DOHH2 (cell line): ENCODE results near the gene RRP15.

ENCODE experiments used
- EZH2phosphoT487 ChIP-seq: fragments of 200-600 bp; sonication (generic); IDR thresholded peaks from 2 replicates; pipeline ENCODE4 v1.6.1; 2017; ENCODE audit warnings: borderline replicate concordance, mild to moderate bottlenecking, antibody characterized with exemption, low read length, moderate library complexity, mixed read lengths
- TF ChIP-seq, protein P1 (sequence below): fragments of 200-600 bp; sonication (generic); IDR thresholded peaks from one replicate; pipeline ENCODE4 v1.5.1; 2014; ENCODE audit warnings: antibody characterized with exemption, mild to moderate bottlenecking, low read depth, low read length; ENCODE audit not compliant: poor library complexity, severe bottlenecking

DNA sequence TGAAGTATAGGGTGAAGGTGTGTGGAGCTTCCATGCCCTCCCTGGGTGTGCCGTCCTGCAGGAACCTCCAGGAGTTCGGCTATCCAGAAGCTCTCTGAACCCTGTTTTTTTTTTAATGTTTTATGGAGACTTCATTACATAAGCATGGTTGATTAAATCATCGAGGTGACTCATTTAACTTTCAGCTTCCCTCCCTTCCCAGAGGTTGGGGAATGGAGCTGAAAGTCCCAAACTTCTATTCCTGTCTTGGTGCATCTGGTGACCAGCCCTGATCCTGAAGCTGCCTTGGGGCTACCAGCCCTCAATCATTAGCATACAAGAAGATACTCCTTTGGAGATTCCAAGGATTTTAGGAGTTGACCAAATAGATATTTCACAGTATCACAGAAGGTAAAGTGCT lies 9.5 kb downstream of the RRP15 start:
- TF ChIP-seq, protein P1, sequence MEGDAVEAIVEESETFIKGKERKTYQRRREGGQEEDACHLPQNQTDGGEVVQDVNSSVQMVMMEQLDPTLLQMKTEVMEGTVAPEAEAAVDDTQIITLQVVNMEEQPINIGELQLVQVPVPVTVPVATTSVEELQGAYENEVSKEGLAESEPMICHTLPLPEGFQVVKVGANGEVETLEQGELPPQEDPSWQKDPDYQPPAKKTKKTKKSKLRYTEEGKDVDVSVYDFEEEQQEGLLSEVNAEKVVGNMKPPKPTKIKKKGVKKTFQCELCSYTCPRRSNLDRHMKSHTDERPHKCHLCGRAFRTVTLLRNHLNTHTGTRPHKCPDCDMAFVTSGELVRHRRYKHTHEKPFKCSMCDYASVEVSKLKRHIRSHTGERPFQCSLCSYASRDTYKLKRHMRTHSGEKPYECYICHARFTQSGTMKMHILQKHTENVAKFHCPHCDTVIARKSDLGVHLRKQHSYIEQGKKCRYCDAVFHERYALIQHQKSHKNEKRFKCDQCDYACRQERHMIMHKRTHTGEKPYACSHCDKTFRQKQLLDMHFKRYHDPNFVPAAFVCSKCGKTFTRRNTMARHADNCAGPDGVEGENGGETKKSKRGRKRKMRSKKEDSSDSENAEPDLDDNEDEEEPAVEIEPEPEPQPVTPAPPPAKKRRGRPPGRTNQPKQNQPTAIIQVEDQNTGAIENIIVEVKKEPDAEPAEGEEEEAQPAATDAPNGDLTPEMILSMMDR = no peak
- no peak for TF ChIP-seq EZH2phosphoT487
